ENCODE results near the gene OR6K2. TPM values are rescaled to one million over a fixed set of nuclear protein-coding genes. Genes with fewer than 3 reads are reported as not detected.
"Not testable (repeated sequence)": the region's sequence is repeated elsewhere in the genome, so short reads cannot be mapped to it uniquely, and the experiment has no call there.

The OR6K2 gene
- total RNA-seq, 1 donor from 2014 or later = not detected

GRCh38 chr1:158689875-158690274 lies 10.6 kb downstream of the OR6K2 start:
- no peak for TF ChIP-seq CTCF (IDR thresholded peaks at IDR 0.05; ENCODE audit: insufficient read depth, low read length, severe bottlenecking)
- FAIRE-seq (no peak), DNase-seq (ENCODE audit: low read depth) (no peak)
- H3K36me3 ChIP-seq (ENCODE audit: control insufficient read depth, insufficient read depth, low read length) = no peaks in the 10 kb centered on the region
- H3K4me3 ChIP-seq (ENCODE audit: low read depth, low read length) = no peak overlapping the region
- H3K27me3 ChIP-seq (ENCODE audit: control insufficient read depth, insufficient read depth, low read length) = no peaks in the 10 kb centered on the region

DNA sequence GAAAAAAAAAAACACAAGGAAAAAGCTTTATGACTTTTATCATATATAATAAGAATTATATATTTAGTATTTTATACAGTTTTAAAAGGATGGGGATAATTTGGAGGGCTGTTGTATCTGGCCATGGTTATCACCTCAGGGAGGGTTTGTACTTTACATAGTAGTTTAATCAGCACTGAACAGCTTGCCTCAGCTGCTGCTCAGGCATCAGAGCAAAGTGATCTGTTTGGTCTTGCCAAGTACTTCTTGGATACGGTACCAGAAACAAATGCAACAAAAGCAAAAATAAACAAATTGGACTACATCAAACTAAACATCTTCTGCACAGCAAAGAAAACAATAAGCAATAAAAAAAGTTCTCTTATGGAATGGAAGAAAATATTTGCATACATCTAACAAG lies 11.3 kb downstream of the OR6K2 start:
- H3K36me3 ChIP-seq (ENCODE audit: control insufficient read depth, insufficient read depth, low read length) = no peaks in the 10 kb centered on the region
- TF ChIP-seq CTCF (IDR thresholded peaks at IDR 0.05; ENCODE audit: insufficient read depth, low read length, severe bottlenecking) = no peak
- no peak overlapping the region for H3K4me3 ChIP-seq (ENCODE audit: low read depth, low read length)
- no peak for DNase-seq (ENCODE audit: low read depth)
- FAIRE-seq = no peak
- no peaks in the 10 kb centered on the region for H3K27me3 ChIP-seq (ENCODE audit: control insufficient read depth, insufficient read depth, low read length)

DNA sequence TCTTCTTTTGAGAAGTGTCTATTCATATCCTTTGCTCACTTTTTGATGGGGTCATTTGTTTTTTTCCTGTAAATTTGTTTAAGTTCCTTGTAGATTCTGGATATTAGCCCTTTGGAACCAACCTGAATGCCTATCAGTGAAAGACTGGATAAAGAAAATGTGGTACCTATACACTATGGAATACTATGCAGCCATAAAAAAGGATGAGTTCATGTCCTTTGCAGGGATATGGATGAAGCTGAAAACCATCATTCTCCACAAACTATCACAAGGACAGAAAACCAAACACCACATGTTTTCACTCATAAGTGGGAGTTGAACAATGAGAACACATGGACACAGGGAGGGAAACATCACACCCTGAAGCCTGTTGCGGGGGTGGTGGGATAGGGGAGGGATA lies 12.1 kb downstream of the OR6K2 start:
- H3K27me3 ChIP-seq (ENCODE audit: control insufficient read depth, insufficient read depth, low read length); H3K36me3 ChIP-seq (ENCODE audit: control insufficient read depth, insufficient read depth, low read length); H3K4me3 ChIP-seq (ENCODE audit: low read depth, low read length); DNase-seq (ENCODE audit: low read depth); FAIRE-seq: not testable (repeated sequence)

DNA sequence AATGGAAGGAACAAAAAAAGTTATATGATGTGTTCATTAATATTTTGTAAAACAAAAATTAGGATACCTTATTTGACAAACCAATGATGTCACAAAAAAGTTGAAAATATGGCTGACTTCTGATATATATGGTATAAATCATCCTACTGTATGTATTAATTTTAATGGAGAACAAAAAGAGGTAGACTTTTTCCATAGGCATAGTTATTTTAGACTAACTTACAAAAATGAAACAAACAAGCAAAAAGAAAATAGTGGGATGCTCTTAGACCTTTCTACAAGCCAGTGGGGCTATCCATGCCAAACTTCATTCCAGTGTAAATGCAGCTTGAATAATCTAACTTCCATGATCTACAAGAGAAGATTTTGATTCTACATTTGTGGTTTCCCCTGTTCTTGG lies 13.4 kb downstream of the OR6K2 start:
- no peaks in the 10 kb centered on the region for H3K36me3 ChIP-seq (ENCODE audit: control insufficient read depth, insufficient read depth, low read length)
- no peak for TF ChIP-seq CTCF (IDR thresholded peaks at IDR 0.05; ENCODE audit: insufficient read depth, low read length, severe bottlenecking)
- H3K4me3 ChIP-seq (ENCODE audit: low read depth, low read length) = no peak overlapping the region
- DNase-seq (ENCODE audit: low read depth) (no peak), FAIRE-seq (no peak)
- H3K27me3 ChIP-seq (ENCODE audit: control insufficient read depth, insufficient read depth, low read length) = no peaks in the 10 kb centered on the region

DNA sequence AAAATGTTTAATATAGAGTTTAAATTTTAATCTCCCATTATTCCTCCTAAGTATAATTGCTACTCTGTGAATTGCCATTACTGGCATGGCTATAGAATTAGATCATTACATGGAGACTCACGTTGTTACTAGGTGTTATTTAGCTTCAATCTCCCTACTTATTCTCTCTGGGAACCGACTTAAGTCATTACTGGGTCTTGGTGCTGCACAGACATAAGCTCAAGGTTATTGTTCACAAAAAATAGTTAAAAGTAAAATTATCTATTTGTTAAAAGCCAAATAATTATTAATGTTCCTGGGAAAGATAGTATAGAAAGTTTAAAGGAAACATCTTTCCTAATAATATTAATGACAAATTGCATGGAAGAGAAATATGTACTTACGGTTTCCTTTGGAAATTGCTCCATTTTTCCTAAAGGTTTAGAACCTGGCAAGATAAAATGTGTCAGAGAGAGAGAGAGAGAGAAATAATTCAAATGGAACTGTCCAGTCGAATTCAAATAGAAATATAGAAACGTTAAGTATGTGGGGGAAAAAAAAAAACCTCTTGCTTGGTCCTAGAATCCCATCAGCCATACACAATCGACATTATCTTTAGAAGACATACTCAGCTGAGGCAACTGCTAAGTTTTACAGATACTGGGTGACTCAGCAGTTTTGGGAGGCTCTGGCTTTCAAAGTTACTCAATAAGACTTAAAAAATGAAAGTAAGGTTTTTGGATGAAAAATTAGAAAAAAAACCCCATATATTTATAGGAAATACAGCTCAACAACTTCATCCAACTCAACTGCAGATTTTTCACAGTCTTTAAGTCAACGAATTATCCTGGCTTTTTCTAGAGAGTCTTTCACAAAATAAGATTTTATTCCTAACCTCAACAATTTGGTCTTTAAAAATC lies 14.1 kb downstream of the OR6K2 start, which contains the start of gene SPTA1:
SPTA1 (minus strand) TSS at position 605 of the 899 bp plus-strand sequence; CDS start at position 407, 198 bp downstream.
- Histone ChIP-seq H3K36me3 (ENCODE audit: control insufficient read depth, insufficient read depth, low read length) (no peaks in the 10 kb centered on the region), H3K4me3 (ENCODE audit: low read depth, low read length) (no peak within 1 kb of the TSS), H3K27me3 (ENCODE audit: control insufficient read depth, insufficient read depth, low read length) (no peaks in the 10 kb centered on the region)
- no peak for TF ChIP-seq CTCF (IDR thresholded peaks at IDR 0.05; ENCODE audit: insufficient read depth, low read length, severe bottlenecking)
- FAIRE-seq (no peak), DNase-seq (ENCODE audit: low read depth) (no peak)

DNA sequence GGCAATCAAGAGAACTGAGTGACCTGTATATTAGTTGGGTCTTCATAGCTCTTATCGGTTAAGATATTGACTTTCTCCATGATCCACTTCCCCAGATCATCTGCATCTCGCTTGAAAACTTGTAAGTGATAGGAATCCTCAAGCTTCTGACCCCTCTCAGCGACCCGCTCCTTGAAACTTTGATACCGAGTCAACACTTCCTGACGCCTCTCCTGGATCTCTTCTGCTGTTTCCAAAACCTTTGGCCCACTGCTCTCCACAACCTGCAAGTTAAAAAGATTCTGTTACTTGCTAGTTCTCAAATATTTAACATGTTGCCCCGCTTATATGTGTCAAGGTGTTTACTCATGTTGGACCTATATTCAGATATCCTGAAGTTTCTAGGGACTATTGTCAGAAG lies 15.4 kb downstream of the OR6K2 start:
- FAIRE-seq = no peak
- TF ChIP-seq CTCF (IDR thresholded peaks at IDR 0.05; ENCODE audit: insufficient read depth, low read length, severe bottlenecking) = no peak
- H3K36me3 ChIP-seq (ENCODE audit: control insufficient read depth, insufficient read depth, low read length) = no peaks in the 10 kb centered on the region
- no peaks in the 10 kb centered on the region for H3K27me3 ChIP-seq (ENCODE audit: control insufficient read depth, insufficient read depth, low read length)
- no peak for DNase-seq (ENCODE audit: low read depth)
- no peak overlapping the region for H3K4me3 ChIP-seq (ENCODE audit: low read depth, low read length)

Data from bronchial epithelial cell (primary cell).